Activated B cell treated with CpG ODN at 0.5 μM for 24 hours (primary cell): Measurements from ENCODE around the gene ELK4. TPM values are rescaled to one million over a fixed set of nuclear protein-coding genes. Genes with fewer than 3 reads are reported as not detected.
A peak's percentile ranks its signal among the peaks of the same experiment; 100 is the strongest.

Experiments
- ATAC-seq: fragments of 200-7000 bp; cut with Tn5 transposase; one replicate; pipeline ENCODE4 v1.10.0; 2021; ENCODE audit warnings: low read depth, mild to moderate bottlenecking, moderate library complexity
- CTCF ChIA-PET: fragments of 350-600 bp; sonication (Branson Sonifier 250); formaldehyde crosslinking; loops from one replicate; lab custom pipeline; 2021; ENCODE audit warnings: antibody characterized with exemption; lab: Charles Lee
- POLR2A ChIA-PET: fragments of 350-600 bp; sonication (Branson Sonifier 250); formaldehyde crosslinking; loops from one replicate; lab custom pipeline; 2021; ENCODE audit warnings: antibody characterized with exemption; lab: Charles Lee
- DNase-seq: peaks from one replicate; pipeline ENCODE4 v3.0.0; 2022
- H3K27ac Mint-ChIP-seq: one replicate; pipeline ENCODE4 v1.8.0; 2020; ENCODE audit warnings: mixed read lengths
- H3K27me3 Mint-ChIP-seq: one replicate; pipeline ENCODE4 v1.8.0; 2021; ENCODE audit warnings: mixed read lengths
- H3K36me3 Mint-ChIP-seq: one replicate; pipeline ENCODE4 v1.8.0; 2021; ENCODE audit warnings: low read depth, mixed read lengths
- H3K4me1 Mint-ChIP-seq: one replicate; pipeline ENCODE4 v1.8.0; 2021; ENCODE audit warnings: mixed read lengths
- H3K4me3 Mint-ChIP-seq: one replicate; pipeline ENCODE4 v1.8.0; 2020; ENCODE audit warnings: mild to moderate bottlenecking, mixed read lengths
- H3K9me3 Mint-ChIP-seq: one replicate; pipeline ENCODE4 v1.8.0; 2020; ENCODE audit warnings: mixed read lengths
- intact Hi-C: fragments of 100-400 bp; cut with micrococcal nuclease; formaldehyde crosslinking; loops from one replicate; pipeline ENCODE4 v1.15.1; 2024
- total RNA-seq: library from RNA; stranded (reverse); gene quantifications from 2 replicates; pipeline ENCODE4 v1.2.3, GENCODE V29; 2022
- TF ChIP-seq, protein P1 (sequence below): fragments of 200-600 bp; IDR thresholded peaks from one replicate; pipeline ENCODE4 v1.8.0; 2022; ENCODE audit warnings: antibody characterized with exemption, mild to moderate bottlenecking

Gene ELK4
- total RNA-seq, 1 donor from 2014 or later = 141 TPM

DNA sequence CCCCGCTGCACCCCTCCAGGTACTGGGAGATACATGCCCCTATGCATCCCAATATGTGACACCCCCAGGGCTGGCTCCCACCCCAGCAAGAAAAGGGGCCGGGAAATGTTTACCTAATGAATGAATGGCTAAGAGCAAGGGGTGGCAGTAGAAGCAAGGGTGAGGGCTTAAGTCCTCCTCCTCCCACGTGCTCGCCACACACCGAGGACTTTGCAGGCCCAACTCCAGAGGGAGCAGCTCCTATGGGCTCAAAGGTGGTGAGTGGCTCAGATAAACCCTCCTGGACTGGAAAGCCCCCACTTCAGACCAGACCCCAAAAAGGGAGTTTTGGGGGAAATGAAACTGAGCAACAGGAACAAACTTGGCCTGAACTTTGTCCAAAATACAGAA, 37.1 kb upstream of the ELK4 start:
- Mint-ChIP-seq H3K4me1 (peaks cover 87% of the 10 kb centered on the region), H3K27ac (peak overlapping the region; percentile 93), H3K4me3 (peak overlapping the region; percentile 80), H3K27me3 (no peaks in the 10 kb centered on the region), H3K9me3 (no peaks in the 10 kb centered on the region), H3K36me3 (no peaks in the 10 kb centered on the region)
- DNase-seq (no peak), ATAC-seq (peak; percentile 68)
- POLR2A ChIA-PET = interaction anchor here (0.5 to 4.9 kb wide), 14 partner anchors 10 to 355 kb away, joined by 3 to 62 read pairs (median 5); partner anchors contain the start of genes ELK4, NUCKS1, RAB29 and SLC45A3
- TF ChIP-seq, protein P1, sequence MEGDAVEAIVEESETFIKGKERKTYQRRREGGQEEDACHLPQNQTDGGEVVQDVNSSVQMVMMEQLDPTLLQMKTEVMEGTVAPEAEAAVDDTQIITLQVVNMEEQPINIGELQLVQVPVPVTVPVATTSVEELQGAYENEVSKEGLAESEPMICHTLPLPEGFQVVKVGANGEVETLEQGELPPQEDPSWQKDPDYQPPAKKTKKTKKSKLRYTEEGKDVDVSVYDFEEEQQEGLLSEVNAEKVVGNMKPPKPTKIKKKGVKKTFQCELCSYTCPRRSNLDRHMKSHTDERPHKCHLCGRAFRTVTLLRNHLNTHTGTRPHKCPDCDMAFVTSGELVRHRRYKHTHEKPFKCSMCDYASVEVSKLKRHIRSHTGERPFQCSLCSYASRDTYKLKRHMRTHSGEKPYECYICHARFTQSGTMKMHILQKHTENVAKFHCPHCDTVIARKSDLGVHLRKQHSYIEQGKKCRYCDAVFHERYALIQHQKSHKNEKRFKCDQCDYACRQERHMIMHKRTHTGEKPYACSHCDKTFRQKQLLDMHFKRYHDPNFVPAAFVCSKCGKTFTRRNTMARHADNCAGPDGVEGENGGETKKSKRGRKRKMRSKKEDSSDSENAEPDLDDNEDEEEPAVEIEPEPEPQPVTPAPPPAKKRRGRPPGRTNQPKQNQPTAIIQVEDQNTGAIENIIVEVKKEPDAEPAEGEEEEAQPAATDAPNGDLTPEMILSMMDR = no peak
- intact Hi-C loops = loop anchor here (1.0 to 10.0 kb wide), 7 partner anchors 10 to 1156 kb away; partner anchors contain the start of gene RAB29
- CTCF ChIA-PET = interaction anchor here (1.4 to 18.8 kb wide), 9 partner anchors 9 to 308 kb away, joined by 4 to 628 read pairs (median 8); partner anchors contain the start of genes RAB29 and SLC45A3

DNA sequence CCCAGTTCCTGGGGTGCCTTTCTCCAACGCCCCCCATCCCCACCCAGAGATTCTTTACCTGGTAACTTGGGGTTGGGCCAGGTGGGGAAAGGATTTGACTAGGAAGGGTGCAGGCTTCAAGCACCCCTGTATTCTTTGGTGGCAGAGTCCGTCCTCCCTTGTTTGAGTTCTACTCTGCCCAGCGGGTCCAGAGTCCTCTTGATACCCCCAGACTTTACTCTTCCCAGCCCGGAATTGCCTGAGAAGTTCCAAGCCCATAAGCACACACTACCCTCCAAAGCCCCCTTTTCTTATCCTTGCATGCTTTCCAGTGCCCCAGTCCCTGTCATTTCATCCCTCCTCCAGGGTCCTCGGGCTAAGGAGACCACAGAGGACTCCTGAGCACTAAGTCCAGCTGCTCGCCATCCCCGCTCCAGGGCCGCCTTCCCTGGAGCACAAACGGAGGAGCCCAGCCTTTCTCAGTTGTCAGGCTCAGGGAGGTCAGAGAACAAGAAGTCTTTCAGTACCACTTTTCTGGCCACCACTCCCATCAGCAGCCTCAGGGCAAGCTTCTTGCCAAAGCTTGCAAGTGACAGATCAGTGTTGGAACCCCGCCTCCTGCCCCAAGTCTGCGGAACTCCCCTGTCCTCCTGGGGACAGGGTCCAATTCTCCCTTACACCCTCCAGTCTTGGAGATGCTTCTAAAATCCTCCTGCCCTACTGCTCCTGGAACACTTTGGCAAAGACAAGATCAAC, 36.3 kb upstream of the ELK4 start:
- ATAC-seq (no peak), DNase-seq (no peak)
- Mint-ChIP-seq H3K36me3 (peaks cover 3% of the 10 kb centered on the region), H3K27me3 (no peaks in the 10 kb centered on the region), H3K4me3 (peak overlapping the region; percentile 70), H3K4me1 (peaks cover 87% of the 10 kb centered on the region), H3K9me3 (no peaks in the 10 kb centered on the region), H3K27ac (peak overlapping the region; percentile 93)
- TF ChIP-seq, protein P1 = no peak
- CTCF ChIA-PET = interaction anchor here (0.6 to 18.8 kb wide), 10 partner anchors 9 to 309 kb away, joined by 3 to 628 read pairs (median 8); partner anchors contain the start of genes RAB29 and SLC45A3
- intact Hi-C loops = loop anchor here (2.0 to 10.0 kb wide), 3 partner anchors 107 to 1157 kb away; partner anchors contain the start of gene RAB29
- POLR2A ChIA-PET = interaction anchor here (0.6 to 4.9 kb wide), 11 partner anchors 9 to 105 kb away, joined by 3 to 62 read pairs (median 5); partner anchors contain the start of genes ELK4, RAB29 and SLC45A3

- POLR2A ChIA-PET = interaction anchor here (1.0 to 1.9 kb wide), 3 partner anchors 11 to 49 kb away, joined by 3 to 5 read pairs (median 5); no protein-coding TSS in a partner anchor
- intact Hi-C loops = loop anchor here (10.0 kb wide), 1 partner anchor 1158 kb away; no protein-coding TSS in a partner anchor
- peaks cover 11% of the 10 kb centered on the region for H3K36me3 Mint-ChIP-seq
- CTCF ChIA-PET = interaction anchor here (1.5 to 18.8 kb wide), 4 partner anchors 8 to 311 kb away, joined by 3 to 628 read pairs (median 37); no protein-coding TSS in a partner anchor
- TF ChIP-seq, protein P1 = no peak
- H3K4me3 Mint-ChIP-seq = no peak overlapping the region
- DNase-seq (no peak), ATAC-seq (no peak)
- peak overlapping the region; percentile 81 for H3K27ac Mint-ChIP-seq
- peaks cover 74% of the 10 kb centered on the region for H3K4me1 Mint-ChIP-seq
- no peaks in the 10 kb centered on the region for H3K27me3 Mint-ChIP-seq
- H3K9me3 Mint-ChIP-seq = no peaks in the 10 kb centered on the region
Measured at GRCh38 chr1:205666372-205667166, 34.8 kb upstream of the ELK4 start.

- TF ChIP-seq, protein P1 = no peak
- peaks cover 11% of the 10 kb centered on the region for H3K36me3 Mint-ChIP-seq
- peaks cover 65% of the 10 kb centered on the region for H3K4me1 Mint-ChIP-seq
- no peaks in the 10 kb centered on the region for H3K27me3 Mint-ChIP-seq
- DNase-seq (no peak), ATAC-seq (no peak)
- peak overlapping the region; percentile 35 for H3K4me3 Mint-ChIP-seq
- intact Hi-C loops = loop anchor here (10.0 kb wide), 1 partner anchor 1159 kb away; no protein-coding TSS in a partner anchor
- no peaks in the 10 kb centered on the region for H3K9me3 Mint-ChIP-seq
- CTCF ChIA-PET = interaction anchor here (1.0 to 18.8 kb wide), 4 partner anchors 42 to 312 kb away, joined by 3 to 628 read pairs (median 5); no protein-coding TSS in a partner anchor
- POLR2A ChIA-PET = interaction anchor here (1.0 to 1.5 kb wide), 2 partner anchors 12 to 35 kb away, joined by 3 to 5 read pairs; no protein-coding TSS in a partner anchor
- H3K27ac Mint-ChIP-seq = peak overlapping the region; percentile 81
Measured at GRCh38 chr1:205665201-205666045, 33.6 kb upstream of the ELK4 start.
